PC-9 (cell line): Measurements from ENCODE around the gene EDAR. TPM values are rescaled to one million over a fixed set of nuclear protein-coding genes. Genes with fewer than 3 reads are reported as not detected.

Source experiments
- BruUV-seq: library from RNA; stranded (reverse); fragments of 400-500 nt; replicated peaks from 2 replicates; lab custom pipeline; 2021; lab: Mats Ljungman, UMichigan
- CTCF ChIA-PET: fragments of 300-600 bp; sonication (Branson Sonifier 250); formaldehyde crosslinking; loops from one replicate; lab custom pipeline; 2022; ENCODE audit warnings: antibody characterized with exemption; lab: Charles Lee
- POLR2A ChIA-PET: fragments of 300-600 bp; sonication (Branson Sonifier 250); formaldehyde crosslinking; loops from one replicate; lab custom pipeline; 2022; ENCODE audit warnings: antibody characterized with exemption; ENCODE audit not compliant: unreplicated experiment; lab: Charles Lee
- DNase-seq, 2 experiments: peaks; one replicate each; pipeline versions ENCODE4 v3.0.0 to v3.0.0-alpha.2; 2015 to 2022; ENCODE audit warnings: mixed read lengths in 1 of 2
- H2AFZ ChIP-seq: fragments of 200-600 bp; sonication (generic); 2 replicates; pipeline ENCODE4 v1.8.1; 2017; ENCODE audit warnings: antibody characterized with exemption
- H3F3A ChIP-seq: fragments of 200-600 bp; sonication (generic); 2 replicates; pipeline ENCODE4 v1.8.1; 2017; ENCODE audit warnings: antibody characterized with exemption, mild to moderate bottlenecking, low read depth; ENCODE audit not compliant: insufficient read depth
- H3K27ac ChIP-seq: fragments of 200-600 bp; sonication (generic); 2 replicates; pipeline ENCODE4 v1.6.1; 2016; ENCODE audit warnings: mixed run types
- H3K27me3 ChIP-seq: fragments of 200-600 bp; sonication (generic); 2 replicates; pipeline ENCODE4 v1.6.1; 2016; ENCODE audit warnings: low read depth, mixed run types; ENCODE audit not compliant: insufficient read depth
- H3K36me3 ChIP-seq: fragments of 200-600 bp; sonication (generic); 2 replicates; pipeline ENCODE4 v1.6.1; 2016; ENCODE audit warnings: low read depth, mixed run types
- H3K4me1 ChIP-seq: fragments of 200-600 bp; sonication (generic); replicated peaks from 2 replicates; pipeline ENCODE4 v1.6.1; 2016; ENCODE audit warnings: mixed run types; ENCODE audit not compliant: insufficient read depth
- H3K4me2 ChIP-seq: fragments of 200-600 bp; sonication (generic); 2 replicates; pipeline ENCODE4 v1.6.1; 2017; ENCODE audit warnings: mixed run types
- H3K4me3 ChIP-seq: fragments of 200-600 bp; sonication (generic); 2 replicates; pipeline ENCODE4 v1.6.1; 2016; ENCODE audit warnings: mixed run types
- H3K79me2 ChIP-seq: fragments of 200-600 bp; sonication (generic); 2 replicates; pipeline ENCODE4 v1.6.1; 2017; ENCODE audit warnings: low read depth, mixed run types
- H3K9me2 ChIP-seq: fragments of 200-600 bp; sonication (generic); 2 replicates; pipeline ENCODE4 v1.8.1; 2017; ENCODE audit warnings: mild to moderate bottlenecking; ENCODE audit not compliant: insufficient read depth
- H3K9me3 ChIP-seq: fragments of 200-600 bp; sonication (generic); 2 replicates; pipeline ENCODE4 v1.8.1; 2016; ENCODE audit warnings: low read depth; ENCODE audit not compliant: insufficient read depth
- H4K20me1 ChIP-seq: fragments of 200-600 bp; sonication (generic); 2 replicates; pipeline ENCODE4 v1.8.1; 2017; ENCODE audit not compliant: insufficient read depth
- CTCF ChIP-seq: fragments of 200-600 bp; sonication (generic); conservative IDR thresholded peaks from 2 replicates; pipeline ENCODE4 v1.6.1; 2017; ENCODE audit warnings: mixed run types, antibody characterized with exemption, mild to moderate bottlenecking, moderate library complexity
- EZH2 ChIP-seq: fragments of 200-600 bp; sonication (generic); IDR thresholded peaks from 2 replicates; pipeline ENCODE4 v1.8.0; 2017; ENCODE audit warnings: antibody characterized with exemption, low read depth
- intact Hi-C: fragments of 100-400 bp; cut with micrococcal nuclease; formaldehyde crosslinking; loops from one replicate; pipeline ENCODE4 v1.10.0; 2022; ENCODE audit not compliant: unreplicated experiment
- total RNA-seq: library from RNA; stranded (reverse); gene quantifications from 2 replicates; pipeline ENCODE4 v1.2.3, GENCODE V29; 2021

EDAR gene
- total RNA-seq, 1 experiment from 2014 or later: not detected

- POLR2A ChIA-PET: no interaction called here
- no peak for DNase-seq
- Histone ChIP-seq H3F3A (peaks cover 10% of the 10 kb centered on the region; the same call in 1 of the 2 replicates), H3K9me2 (no peaks in the 10 kb centered on the region), H3K4me2 (peak overlapping the region; percentile 47), H3K27ac (no peak overlapping the region), H3K79me2 (no peaks in the 10 kb centered on the region), H3K4me3 (no peak overlapping the region), H3K4me1 (peaks cover 24% of the 10 kb centered on the region), H2AFZ (no peak overlapping the region), H4K20me1 (no peaks in the 10 kb centered on the region), H3K36me3 (no peaks in the 10 kb centered on the region), H3K9me3 (no peaks in the 10 kb centered on the region), H3K27me3 (no peaks in the 10 kb centered on the region)
- CTCF ChIA-PET: interaction anchor here (0.6 kb wide), 1 partner anchor 35 kb away, joined by 3 read pairs; no protein-coding TSS in a partner anchor
- intact Hi-C loops: no loop called here
- TF ChIP-seq CTCF (no peak), EZH2 (no peak)
- no TSS peak for BruUV-seq
Measured at GRCh38 chr2:108923736-108924579, 65.1 kb downstream of the EDAR start.

- TF ChIP-seq CTCF (no peak), EZH2 (no peak)
- no peak overlapping the region for H3K4me3 ChIP-seq
- POLR2A ChIA-PET: no interaction called here
- CTCF ChIA-PET: interaction anchor here (0.6 kb wide), 1 partner anchor 36 kb away, joined by 3 read pairs; no protein-coding TSS in a partner anchor
- no peaks in the 10 kb centered on the region for H4K20me1 ChIP-seq
- H3K9me3 ChIP-seq: no peaks in the 10 kb centered on the region
- no peaks in the 10 kb centered on the region for H3K27me3 ChIP-seq
- DNase-seq: peak; percentile 73 to 83
- H3K79me2 ChIP-seq: no peaks in the 10 kb centered on the region
- no peak overlapping the region for H2AFZ ChIP-seq
- H3F3A ChIP-seq: peaks cover 10% of the 10 kb centered on the region; the same call in 1 of the 2 replicates
- H3K4me2 ChIP-seq: peak overlapping the region; percentile 47
- no TSS peak for BruUV-seq
- H3K9me2 ChIP-seq: no peaks in the 10 kb centered on the region
- H3K36me3 ChIP-seq: no peaks in the 10 kb centered on the region
- intact Hi-C loops: no loop called here
- H3K27ac ChIP-seq: no peak overlapping the region
- peaks cover 28% of the 10 kb centered on the region for H3K4me1 ChIP-seq
Measured at GRCh38 chr2:108923019-108923700, 65.9 kb downstream of the EDAR start.

- POLR2A ChIA-PET: no interaction called here
- no peak for TF ChIP-seq CTCF
- TF ChIP-seq EZH2: no peak
- peak; percentile 61 to 62 for DNase-seq
- H2AFZ ChIP-seq: no peak overlapping the region
- intact Hi-C loops: no loop called here
- H3K9me2 ChIP-seq: no peaks in the 10 kb centered on the region
- H3F3A ChIP-seq: peaks cover 10% of the 10 kb centered on the region; the same call in 1 of the 2 replicates
- CTCF ChIA-PET: interaction anchor here (0.6 kb wide), 1 partner anchor 163 kb away, joined by 3 read pairs; no protein-coding TSS in a partner anchor
- peaks cover 28% of the 10 kb centered on the region for H3K4me1 ChIP-seq
- no peaks in the 10 kb centered on the region for H3K9me3 ChIP-seq
- peak overlapping the region; percentile 47 for H3K4me2 ChIP-seq
- no TSS peak for BruUV-seq
- no peaks in the 10 kb centered on the region for H4K20me1 ChIP-seq
- no peak overlapping the region for H3K27ac ChIP-seq
- H3K27me3 ChIP-seq: no peaks in the 10 kb centered on the region
- H3K79me2 ChIP-seq: no peaks in the 10 kb centered on the region
- no peak overlapping the region for H3K4me3 ChIP-seq
- H3K36me3 ChIP-seq: no peaks in the 10 kb centered on the region
Measured at GRCh38 chr2:108922141-108922915, 66.7 kb downstream of the EDAR start.
